Measurements from ENCODE around the gene TGFBRAP1. TPM values are rescaled to one million over a fixed set of nuclear protein-coding genes. Genes with fewer than 3 reads are reported as not detected.

Gene TGFBRAP1
- polyA plus RNA-seq, 3 donors, result 14.5 to 15.7 (median 15.1) TPM

GRCh38 chr2:105321875-105322646, 7.5 kb downstream of the TGFBRAP1 start:
- DNase-seq (ENCODE audit: low read depth in 3 of 3, low spot score in 2 of 3), result no peak

- no peak for DNase-seq (ENCODE audit: low read depth in 3 of 3, low spot score in 2 of 3)
These were observed 8.8 kb downstream of the TGFBRAP1 start for GRCh38 chr2:105320651-105321215.

- DNase-seq (ENCODE audit: low read depth in 3 of 3, low spot score in 2 of 3), result no peak
These were observed 11.6 kb downstream of the TGFBRAP1 start for GRCh38 chr2:105317937-105318336.

- DNase-seq (ENCODE audit: low read depth in 3 of 3, low spot score in 2 of 3), result no peak
These were observed 14.2 kb downstream of the TGFBRAP1 start for GRCh38 chr2:105315314-105315713.

GRCh38 chr2:105313877-105314276, 15.7 kb downstream of the TGFBRAP1 start:
- DNase-seq (ENCODE audit: low read depth in 3 of 3, low spot score in 2 of 3), result no peak

GRCh38 chr2:105309147-105309545, 20.4 kb downstream of the TGFBRAP1 start:
- DNase-seq (ENCODE audit: low read depth in 3 of 3, low spot score in 2 of 3), result no peak

- no peak for DNase-seq (ENCODE audit: low read depth in 3 of 3, low spot score in 2 of 3)
These were observed 21.0 kb downstream of the TGFBRAP1 start for GRCh38 chr2:105308382-105309146.

GRCh38 chr2:105307962-105308361, 21.6 kb downstream of the TGFBRAP1 start:
- DNase-seq (ENCODE audit: low read depth in 3 of 3, low spot score in 2 of 3), result no peak

- DNase-seq (ENCODE audit: low read depth in 3 of 3, low spot score in 2 of 3), result no peak
These were observed 22.0 kb downstream of the TGFBRAP1 start for GRCh38 chr2:105307550-105307949.

GRCh38 chr2:105307146-105307545, 22.4 kb downstream of the TGFBRAP1 start:
- DNase-seq (ENCODE audit: low read depth in 3 of 3, low spot score in 2 of 3), result no peak

- no peak for DNase-seq (ENCODE audit: low read depth in 3 of 3, low spot score in 2 of 3)
These were observed 27.9 kb downstream of the TGFBRAP1 start for GRCh38 chr2:105301646-105302045.

GRCh38 chr2:105299290-105299689, 30.2 kb downstream of the TGFBRAP1 start:
- DNase-seq (ENCODE audit: low read depth in 3 of 3, low spot score in 2 of 3), result no peak

GRCh38 chr2:105298017-105298416, 31.5 kb downstream of the TGFBRAP1 start:
- no peak for DNase-seq (ENCODE audit: low read depth in 3 of 3, low spot score in 2 of 3)

GRCh38 chr2:105297216-105297615, 32.3 kb downstream of the TGFBRAP1 start:
- no peak for DNase-seq (ENCODE audit: low read depth in 3 of 3, low spot score in 2 of 3)

GRCh38 chr2:105296017-105296611, 33.4 kb downstream of the TGFBRAP1 start:
- no peak for DNase-seq (ENCODE audit: low read depth in 3 of 3, low spot score in 2 of 3)

GRCh38 chr2:105294844-105295481, 34.6 kb downstream of the TGFBRAP1 start:
- DNase-seq (ENCODE audit: low read depth in 3 of 3, low spot score in 2 of 3), result peak in 2 of 3 donors; percentile 36 to 49

GRCh38 chr2:105294046-105294445, 35.5 kb downstream of the TGFBRAP1 start:
- no peak for DNase-seq (ENCODE audit: low read depth in 3 of 3, low spot score in 2 of 3)

GRCh38 chr2:105291981-105292380, 37.6 kb downstream of the TGFBRAP1 start:
- no peak for DNase-seq (ENCODE audit: low read depth in 3 of 3, low spot score in 2 of 3)

- no peak for DNase-seq (ENCODE audit: low read depth in 3 of 3, low spot score in 2 of 3)
These were observed 38.4 kb downstream of the TGFBRAP1 start for GRCh38 chr2:105290981-105291660.

GRCh38 chr2:105288133-105288532, 41.4 kb downstream of the TGFBRAP1 start:
- DNase-seq (ENCODE audit: low read depth in 3 of 3, low spot score in 2 of 3), result no peak

Measured in right renal cortex interstitium (tissue), 3 donors.